ENCODE results near the gene FANCB. TPM values are rescaled to one million over a fixed set of nuclear protein-coding genes. Genes with fewer than 3 reads are reported as not detected.

FANCB gene
- total and polyA plus RNA-seq, 2 donors (not counting 1 experiment from before 2014, with no cell fraction given), result 3.1 to 3.9 TPM

DNA sequence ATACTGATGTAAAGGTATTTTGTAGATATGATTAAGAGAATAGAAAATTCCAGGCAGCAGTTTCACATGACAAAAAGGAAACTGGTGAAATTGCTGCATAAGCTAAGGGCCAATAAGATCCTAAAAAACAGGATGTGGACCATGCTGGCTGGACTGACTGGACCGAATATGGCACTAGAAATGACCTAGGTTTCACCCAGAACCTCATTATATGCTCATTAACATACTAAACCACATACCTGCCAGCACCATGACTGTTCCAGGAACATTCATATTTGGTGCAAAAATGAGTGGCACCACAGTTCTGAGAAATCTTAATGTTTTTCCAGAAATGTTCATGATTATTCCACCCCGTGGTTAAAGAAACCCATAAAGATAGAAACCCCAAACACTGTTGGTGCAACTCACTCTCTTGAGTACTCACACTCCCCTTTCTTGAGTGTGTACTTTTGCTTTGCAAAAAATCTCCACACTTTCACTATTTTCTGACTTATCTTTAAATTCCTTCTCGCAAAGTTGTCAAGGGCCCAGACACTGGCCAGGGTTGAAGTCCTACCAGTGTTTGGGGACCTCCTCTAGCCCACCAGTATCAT lies 74.0 kb downstream of the FANCB start:
- no peaks in the 10 kb centered on the region for H4K20me1 ChIP-seq (ENCODE audit: control insufficient read depth, insufficient read depth, low read length, poor library complexity, severe bottlenecking)
- ChIA-PET POLR2A (no interaction called here), CTCF (no interaction called here)
- no peak overlapping the region for H3K4me3 ChIP-seq (ENCODE audit: control extremely low read depth in 1 of 5, extremely low read depth in 1 of 5, insufficient read depth in 1 of 5, low read depth in 2 of 5, low read length in 4 of 5)
- no peaks in the 10 kb centered on the region for H3K79me2 ChIP-seq (ENCODE audit: control insufficient read depth, insufficient read depth, low read length)
- WGBS (ENCODE audit: insufficient coverage), result no CpG with 5 or more reads among the region's 3 CpGs
- H3K9ac ChIP-seq (ENCODE audit: low read length), result no peak overlapping the region
- Mint-ChIP-seq H3K27ac (no peak overlapping the region), H3K9me3 (ENCODE audit: insufficient read depth) (no peaks in the 10 kb centered on the region), H3K4me3 (no peak overlapping the region), H3K27me3 (no peaks in the 10 kb centered on the region), H3K4me1 (no peaks in the 10 kb centered on the region)
- H3K4me2 ChIP-seq (replicated peaks; ENCODE audit: low read depth, low read length, poor library complexity, severe bottlenecking), result no peak overlapping the region
- no peak overlapping the region for H2AFZ ChIP-seq (ENCODE audit: insufficient read depth, low read depth, low read length, poor library complexity, severe bottlenecking)
- no peaks in the 10 kb centered on the region for H3K9me3 ChIP-seq (ENCODE audit: control extremely low read depth in 1 of 3, control insufficient read depth in 2 of 3, insufficient read depth in 1 of 3, low read length in 2 of 3)
- no peaks in the 10 kb centered on the region for H3K4me1 ChIP-seq (ENCODE audit: control insufficient read depth in 2 of 2, insufficient read depth in 2 of 2, low read length in 2 of 2)
- DNase-seq (no peak), ATAC-seq (ENCODE audit: low read depth) (no peak)
- no peaks in the 10 kb centered on the region for H3K27me3 ChIP-seq (replicated peaks in 1 of 4; ENCODE audit: control extremely low read depth in 1 of 4, control insufficient read depth in 3 of 4, insufficient read depth in 4 of 4, low read length in 3 of 4)
- no peaks in the 10 kb centered on the region for H3K36me3 ChIP-seq (replicated peaks in 1 of 2; ENCODE audit: control extremely low read depth in 1 of 2, control insufficient read depth in 1 of 2, extremely low read depth in 1 of 2, insufficient read depth in 2 of 2, low read length in 1 of 2)
- intact Hi-C loops (cut with micrococcal nuclease), result no loop called here
- H3K27ac ChIP-seq (ENCODE audit: low read length in 2 of 2), result no peak overlapping the region
- TF ChIP-seq EZH2 (IDR thresholded peaks at IDR 0.05; ENCODE audit: borderline replicate concordance, insufficient read depth, low read depth, low read length, poor library complexity, severe bottlenecking) (no peak), CTCF (IDR thresholded peaks at IDR 0.05) (no peak)

Other genes with a start within 250 kb of the FANCB start
- 23.1 and 27.0 TPM in 2 replicates for gene MOSPD2, start 352 bp upstream of the FANCB start, total RNA-seq
- gene MOSPD2, start 352 bp upstream of the FANCB start, polyA plus RNA-seq, result 5.2 and 9.1 TPM in 2 replicates